Endothelial cell of umbilical vein (primary cell): ENCODE data around the gene PRL. TPM values are rescaled to one million over a fixed set of nuclear protein-coding genes. Genes with fewer than 3 reads are reported as not detected.

Experiments used
- BruUV-seq: library from RNA; stranded (reverse); fragments of 400-500 nt; replicated peaks from 2 replicates; lab custom pipeline; 2021; lab: Mats Ljungman, UMichigan
- CTCF ChIA-PET: fragments of 300-600, 350-600 bp; sonication (Branson Sonifier 250); formaldehyde crosslinking; loops from one replicate; lab custom pipeline; 2021; ENCODE audit warnings: antibody characterized with exemption, inconsistent platforms; lab: Charles Lee
- POLR2A ChIA-PET: fragments of 300-600, 350-600 bp; sonication (Branson Sonifier 250); formaldehyde crosslinking; loops from one replicate; lab custom pipeline; 2021; ENCODE audit warnings: antibody characterized with exemption, inconsistent platforms; lab: Charles Lee
- DNase-seq: peaks from one replicate; pipeline ENCODE4 v3.0.0-alpha.2; 2011; ENCODE audit warnings: low read depth, low spot score
- FAIRE-seq: peaks from 2 replicates; lab custom pipeline; 2011; peaks lifted over from hg19 to GRCh38; lab: Jason Lieb, UNC
- H2AFZ ChIP-seq: 2 replicates; pipeline ENCODE4 v1.6.0; 2012; ENCODE audit warnings: low read depth, low read length, control low read depth, inconsistent platforms
- H3K27ac ChIP-seq: 2 replicates; pipeline ENCODE4 v1.5.1; 2011; ENCODE audit warnings: low read depth, mild to moderate bottlenecking, control low read depth, low read length, moderate library complexity; ENCODE audit not compliant: insufficient read depth
- H3K27me3 ChIP-seq, 2 experiments: 2 replicates each; pipeline versions ENCODE4 v1.6.0 to v1.6.1; 2011; ENCODE audit warnings: low read length in 2 of 2, mixed read lengths in 1 of 2; ENCODE audit not compliant: control insufficient read depth in 2 of 2, insufficient read depth in 2 of 2
- H3K36me3 ChIP-seq, 2 experiments: 2 replicates in 1 of 2; 3 replicates in 1 of 2; pipeline ENCODE4 v1.5.1; 2011; ENCODE audit warnings: low read length in 2 of 2, mild to moderate bottlenecking in 1 of 2, moderate library complexity in 1 of 2; ENCODE audit not compliant: control insufficient read depth in 2 of 2, insufficient read depth in 2 of 2; ENCODE audit errors: extremely low read depth in 1 of 2
- H3K4me1 ChIP-seq: 3 replicates; pipeline ENCODE4 v1.5.1; 2011; ENCODE audit warnings: mild to moderate bottlenecking, low read length; ENCODE audit not compliant: control insufficient read depth, insufficient read depth; ENCODE audit errors: extremely low read depth
- H3K4me2 ChIP-seq: 2 replicates; pipeline ENCODE4 v1.6.1; 2011; ENCODE audit warnings: low read length, control low read depth, mixed read lengths; ENCODE audit not compliant: insufficient read depth
- H3K4me3 ChIP-seq, 3 experiments: fragments of 200-600 bp in 1 of 3; sonication (generic), shearing (Covaris generic) in 1 of 3; replicated peaks in 1 of 3; 2 replicates each; pipeline ENCODE4 v1.5.1; 2011 to 2016; ENCODE audit warnings: control low read depth in 3 of 3, low read length in 3 of 3, mild to moderate bottlenecking in 2 of 3, inconsistent platforms in 1 of 3, low read depth in 1 of 3, moderate library complexity in 1 of 3; ENCODE audit not compliant: insufficient read depth in 1 of 3
- H3K79me2 ChIP-seq: 2 replicates; pipeline ENCODE4 v1.6.0; 2012; ENCODE audit warnings: low read length, inconsistent platforms; ENCODE audit not compliant: control insufficient read depth, insufficient read depth
- H3K9ac ChIP-seq: replicated peaks from 2 replicates; pipeline ENCODE3; 2011; ENCODE audit warnings: low read length, control low read depth; ENCODE audit not compliant: insufficient read depth; ENCODE audit errors: extremely low read depth
- H3K9me1 ChIP-seq: replicated peaks from 3 replicates; pipeline ENCODE4 v1.6.0; 2011; ENCODE audit warnings: mild to moderate bottlenecking, low read length; ENCODE audit not compliant: control insufficient read depth, insufficient read depth; ENCODE audit errors: extremely low read depth
- H3K9me3 ChIP-seq: replicated peaks from 2 replicates; pipeline ENCODE4 v1.5.1; 2012; ENCODE audit warnings: low read length, inconsistent platforms; ENCODE audit not compliant: control insufficient read depth, insufficient read depth
- H4K20me1 ChIP-seq: replicated peaks from 2 replicates; pipeline ENCODE3; 2011; ENCODE audit warnings: mild to moderate bottlenecking, low read length; ENCODE audit not compliant: control insufficient read depth, insufficient read depth; ENCODE audit errors: extremely low read depth
- CTCF ChIP-seq, 2 donors: IDR thresholded peaks; 1 replicate in 1 of 2; 2 replicates in 1 of 2; pipeline ENCODE4 v1.5.1; 2011; ENCODE audit warnings: low read length in 2 of 2, mild to moderate bottlenecking in 2 of 2, moderate library complexity in 2 of 2, control low read depth in 1 of 2, inconsistent platforms in 1 of 2, low read depth in 1 of 2; ENCODE audit not compliant: insufficient read depth in 1 of 2; ENCODE audit errors: extremely low read depth in 1 of 2
- EZH2 ChIP-seq: IDR thresholded peaks from 2 replicates; pipeline ENCODE4 v1.6.1; 2012; ENCODE audit warnings: borderline replicate concordance, low read depth, mild to moderate bottlenecking, moderate library complexity, low read length, inconsistent platforms; ENCODE audit not compliant: severe bottlenecking
- FOS ChIP-seq: IDR thresholded peaks from 2 replicates; pipeline ENCODE4 v1.6.1; 2011; ENCODE audit warnings: mild to moderate bottlenecking, low read length, moderate library complexity, borderline replicate concordance; ENCODE audit not compliant: insufficient read depth
- GATA2 ChIP-seq: IDR thresholded peaks from 2 replicates; pipeline ENCODE4 v1.7.0; 2011; ENCODE audit warnings: low read depth, mild to moderate bottlenecking, moderate library complexity, mixed read lengths, low read length; ENCODE audit not compliant: insufficient read length, insufficient read depth
- JUN ChIP-seq: IDR thresholded peaks from 2 replicates; pipeline ENCODE4 v1.6.1; 2011; ENCODE audit warnings: borderline replicate concordance, low read depth; ENCODE audit not compliant: insufficient read length, insufficient read depth
- MAX ChIP-seq: IDR thresholded peaks from 2 replicates; pipeline ENCODE4 v1.6.1; 2011; ENCODE audit not compliant: insufficient read depth, insufficient read length
- MYC ChIP-seq: IDR thresholded peaks from one replicate; pipeline ENCODE4 v1.6.1; 2011; ENCODE audit warnings: mild to moderate bottlenecking, low read depth, low read length
- POLR2A ChIP-seq: IDR thresholded peaks from 2 replicates; pipeline ENCODE4 v1.6.1; 2012; ENCODE audit warnings: low read depth, mild to moderate bottlenecking, control low read depth, low read length
- POLR2AphosphoS5 ChIP-seq: IDR thresholded peaks from 2 replicates; pipeline ENCODE4 v1.6.1; 2012; ENCODE audit warnings: low read depth, mild to moderate bottlenecking, control low read depth, low read length, moderate library complexity; ENCODE audit not compliant: insufficient read depth
- dilution Hi-C: fragments of 300-500 bp; cut with MboI; formaldehyde crosslinking; loops from one replicate; pipeline ENCODE4 v1.15.0; 2019; ENCODE audit warnings: low sequenced_read_pairs; ENCODE audit not compliant: extremely low pct_ligation_motif_present
- intact Hi-C: fragments of 100-400 bp; cut with micrococcal nuclease; formaldehyde crosslinking; loops from one replicate; pipeline ENCODE4 v1.10.0; 2022
- polyA plus RNA-seq, 4 experiments: library from polyadenylated mRNA; depleted of rRNA in 3 of 4; stranded (reverse) in 3 of 4; unstranded in 1 of 4; fragments of >200 nt; gene quantifications; 2 replicates each; pipeline versions ENCODE4 v1.2.1 to v1.2.3, GENCODE V29; 2011 to 2012; ENCODE audit warnings: missing spikeins in 1 of 4
- total RNA-seq: library from RNA; stranded (reverse); gene quantifications from 2 replicates; pipeline ENCODE4 v1.2.3, GENCODE V29; 2021

The PRL gene
- total and polyA plus RNA-seq, 2 donors (not counting 3 experiments of a cell fraction or from before 2014, with no cell fraction given): not detected

- intact Hi-C loops: no loop called here
- POLR2A ChIA-PET: no interaction called here
- no peak for TF ChIP-seq EZH2
- no peak for TF ChIP-seq MAX
- no peak for TF ChIP-seq CTCF (IDR thresholded peaks at IDR 0.05; ENCODE audit: extremely low read depth in 1 of 2, insufficient read depth in 1 of 2, low read depth in 1 of 2, low read length in 2 of 2)
- no peak for TF ChIP-seq POLR2AphosphoS5
- no peak for TF ChIP-seq MYC
- no peak for TF ChIP-seq JUN
- TF ChIP-seq POLR2A: no peak
- TF ChIP-seq GATA2: no peak
- TF ChIP-seq FOS: no peak
- H3K9me3 ChIP-seq: no peaks in the 10 kb centered on the region
- no peak for DNase-seq
- no peak overlapping the region for H3K27ac ChIP-seq
- no peaks in the 10 kb centered on the region for H3K4me1 ChIP-seq
- no TSS peak for BruUV-seq
- H3K9me1 ChIP-seq: no peaks in the 10 kb centered on the region
- H3K79me2 ChIP-seq: no peaks in the 10 kb centered on the region
- no peaks in the 10 kb centered on the region for H3K36me3 ChIP-seq
- CTCF ChIA-PET: no interaction called here
- H3K4me2 ChIP-seq: no peak overlapping the region
- no peak for FAIRE-seq
- H4K20me1 ChIP-seq: no peaks in the 10 kb centered on the region
- no peak overlapping the region for H3K9ac ChIP-seq
- H3K4me3 ChIP-seq: no peak overlapping the region
- no peak overlapping the region for H2AFZ ChIP-seq
- dilution Hi-C loops: no loop called here
- H3K27me3 ChIP-seq: no peaks in the 10 kb centered on the region
Measured at GRCh38 chr6:22288721-22289120, 8.1 kb downstream of the PRL start.
